ENCODE measurements around the gene MALT1.
A peak's percentile ranks its signal among the peaks of the same experiment; 100 is the strongest.

MALT1 gene

GRCh38 chr18:58671111-58671631 is at the start of gene MALT1:
Gene MALT1, plus strand, starts transcription at chr18:58671465. Its CDS starts 179 bp downstream, at chr18:58671644.
- H3K4me3 ChIP-seq (ENCODE audit: low read depth, low read length), result peak within 1 kb of the TSS; percentile 71
- CTCF ChIA-PET, result interaction anchor here (1.0 to 2.1 kb wide), 11 partner anchors 10 to 143 kb away, joined by 3 to 9 read pairs (median 4); no protein-coding TSS in a partner anchor

GRCh38 chr18:58624011-58624410 is 47.3 kb upstream of the MALT1 start:
- no peak for DNase-seq (ENCODE audit: low read depth, low spot score)
- no peak overlapping the region for H3K4me3 ChIP-seq (ENCODE audit: low read depth, low read length)
- TF ChIP-seq CTCF (IDR thresholded peaks at IDR 0.05; ENCODE audit: insufficient read depth, low read length, missing control alignments), result no peak
- CTCF ChIA-PET, result interaction anchor here (0.9 kb wide), 1 partner anchor 12 kb away, joined by 4 read pairs; no protein-coding TSS in a partner anchor
- POLR2A ChIA-PET, result no interaction called here

More at GRCh38 chr18:58671111-58671631, at the start of gene MALT1:
- TF ChIP-seq CTCF (IDR thresholded peaks at IDR 0.05; ENCODE audit: insufficient read depth, low read length, missing control alignments), result no peak
- DNase-seq (ENCODE audit: low read depth, low spot score), result no peak
- POLR2A ChIA-PET, result interaction anchor here (0.6 to 2.6 kb wide), 14 partner anchors 9 to 390 kb away, joined by 3 to 11 read pairs (median 4); no protein-coding TSS in a partner anchor

GRCh38 chr18:58625839-58626238 is 45.4 kb upstream of the MALT1 start:
- CTCF ChIA-PET, result interaction anchor here (1.1 kb wide), 1 partner anchor 138 kb away, joined by 3 read pairs; no protein-coding TSS in a partner anchor
- H3K4me3 ChIP-seq (ENCODE audit: low read depth, low read length), result no peak overlapping the region
- POLR2A ChIA-PET, result no interaction called here

GRCh38 chr18:58630071-58630470 is 41.2 kb upstream of the MALT1 start:
- DNase-seq (ENCODE audit: low read depth, low spot score), result no peak
- no peak overlapping the region for H3K4me3 ChIP-seq (ENCODE audit: low read depth, low read length)
- CTCF ChIA-PET, result no interaction called here
- no peak for TF ChIP-seq CTCF (IDR thresholded peaks at IDR 0.05; ENCODE audit: insufficient read depth, low read length, missing control alignments)
- POLR2A ChIA-PET, result no interaction called here

More at GRCh38 chr18:58625839-58626238, 45.4 kb upstream of the MALT1 start:
- no peak for TF ChIP-seq CTCF (IDR thresholded peaks at IDR 0.05; ENCODE audit: insufficient read depth, low read length, missing control alignments)
- no peak for DNase-seq (ENCODE audit: low read depth, low spot score)

- DNase-seq (ENCODE audit: low read depth, low spot score), result no peak
- ChIA-PET CTCF (no interaction called here), POLR2A (no interaction called here)
- no peak overlapping the region for H3K4me3 ChIP-seq (ENCODE audit: low read depth, low read length)
- no peak for TF ChIP-seq CTCF (IDR thresholded peaks at IDR 0.05; ENCODE audit: insufficient read depth, low read length, missing control alignments)
These were observed 40.0 kb upstream of the MALT1 start for GRCh38 chr18:58631301-58631700.

GRCh38 chr18:58632552-58632951 is 38.7 kb upstream of the MALT1 start:
- ChIA-PET POLR2A (no interaction called here), CTCF (interaction anchor here (1.7 kb wide), 1 partner anchor 11 kb away, joined by 5 read pairs; no protein-coding TSS in a partner anchor)
- no peak for TF ChIP-seq CTCF (IDR thresholded peaks at IDR 0.05; ENCODE audit: insufficient read depth, low read length, missing control alignments)
- DNase-seq (ENCODE audit: low read depth, low spot score), result no peak
- H3K4me3 ChIP-seq (ENCODE audit: low read depth, low read length), result no peak overlapping the region

All from AG04449 (cell line).